H9 (cell line): ENCODE measurements around the gene S100A2. TPM values are rescaled to one million over a fixed set of nuclear protein-coding genes. Genes with fewer than 3 reads are reported as not detected.

Experiments used
- DNase-seq: peaks from one replicate; pipeline ENCODE4 v3.0.0-alpha.2; 2017
- H2AFZ ChIP-seq: one replicate; pipeline ENCODE4 v1.6.1; 2013; ENCODE audit warnings: mild to moderate bottlenecking, low read length, control low read depth, moderate library complexity
- H2AK5ac ChIP-seq: 2 replicates; pipeline ENCODE4 v1.6.1; 2013; ENCODE audit warnings: low read length, control low read depth, mixed read lengths; ENCODE audit not compliant: insufficient read length
- H2BK120ac ChIP-seq: one replicate; pipeline ENCODE4 v1.6.1; 2013; ENCODE audit warnings: low read depth, mild to moderate bottlenecking, low read length, control low read depth, inconsistent platforms; ENCODE audit not compliant: poor library complexity, severe bottlenecking
- H2BK12ac ChIP-seq: 2 replicates; pipeline ENCODE4 v1.6.1; 2013; ENCODE audit warnings: low read length, control low read depth, mixed read lengths, low read depth; ENCODE audit not compliant: insufficient read length
- H2BK15ac ChIP-seq: 2 replicates; pipeline ENCODE4 v1.6.1; 2013; ENCODE audit warnings: low read depth, low read length, control low read depth
- H2BK20ac ChIP-seq: one replicate; pipeline ENCODE4 v1.6.1; 2013; ENCODE audit warnings: low read depth, mild to moderate bottlenecking, low read length, control low read depth, inconsistent platforms; ENCODE audit not compliant: poor library complexity, severe bottlenecking
- H2BK5ac ChIP-seq: 2 replicates; pipeline ENCODE4 v1.6.1; 2013; ENCODE audit warnings: low read length, control low read depth, mixed read lengths; ENCODE audit not compliant: insufficient read length
- H3K14ac ChIP-seq: 2 replicates; pipeline ENCODE4 v1.6.1; 2013; ENCODE audit warnings: low read length, control low read depth; ENCODE audit not compliant: insufficient read depth
- H3K18ac ChIP-seq: 2 replicates; pipeline ENCODE4 v1.6.1; 2013; ENCODE audit warnings: low read depth, mild to moderate bottlenecking, mixed read lengths, low read length, control low read depth; ENCODE audit not compliant: insufficient read length
- H3K23ac ChIP-seq: 2 replicates; pipeline ENCODE4 v1.6.1; 2013; ENCODE audit warnings: low read length, control low read depth, mixed read lengths, low read depth; ENCODE audit not compliant: insufficient read length
- H3K23me2 ChIP-seq: 2 replicates; pipeline ENCODE4 v1.6.1; 2013; ENCODE audit warnings: low read depth, mild to moderate bottlenecking, mixed read lengths, low read length, control low read depth; ENCODE audit not compliant: insufficient read length, poor library complexity, severe bottlenecking
- H3K27ac ChIP-seq: 2 replicates; pipeline ENCODE4 v1.5.1; 2013; ENCODE audit warnings: low read length, control low read depth, mixed read lengths, low read depth; ENCODE audit not compliant: insufficient read length
- H3K27me3 ChIP-seq: 2 replicates; pipeline ENCODE4 v1.6.1; 2013; ENCODE audit warnings: low read length, control low read depth, inconsistent platforms; ENCODE audit not compliant: insufficient read depth
- H3K4ac ChIP-seq: 2 replicates; pipeline ENCODE4 v1.6.1; 2013; ENCODE audit warnings: low read depth, mild to moderate bottlenecking, control low read depth, inconsistent platforms, low read length, moderate library complexity
- H3K4me1 ChIP-seq: 2 replicates; pipeline ENCODE4 v1.6.1; 2013; ENCODE audit warnings: low read length, control low read depth, inconsistent platforms; ENCODE audit not compliant: insufficient read depth
- H3K4me2 ChIP-seq: 2 replicates; pipeline ENCODE4 v1.6.1; 2013; ENCODE audit warnings: low read length, control low read depth, mixed read lengths; ENCODE audit not compliant: insufficient read length, insufficient read depth
- H3K56ac ChIP-seq: 2 replicates; pipeline ENCODE4 v1.6.1; 2013; ENCODE audit warnings: low read depth, mild to moderate bottlenecking, mixed read lengths, low read length, control low read depth; ENCODE audit not compliant: insufficient read length
- H3K79me1 ChIP-seq: 2 replicates; pipeline ENCODE4 v1.6.1; 2013; ENCODE audit warnings: low read depth, mild to moderate bottlenecking, moderate library complexity, low read length, control low read depth, inconsistent platforms; ENCODE audit not compliant: insufficient read depth, poor library complexity, severe bottlenecking
- H3K79me2 ChIP-seq: 2 replicates; pipeline ENCODE4 v1.6.1; 2013; ENCODE audit warnings: low read length, control low read depth, inconsistent platforms; ENCODE audit not compliant: insufficient read depth
- H3K9ac ChIP-seq: 2 replicates; pipeline ENCODE4 v1.6.1; 2013; ENCODE audit warnings: low read length, control low read depth, mixed read lengths; ENCODE audit not compliant: insufficient read length; ENCODE audit errors: extremely low read depth
- H3K9me3 ChIP-seq: one replicate; pipeline ENCODE4 v1.6.1; 2013; ENCODE audit warnings: low read depth, low read length, inconsistent platforms; ENCODE audit not compliant: control insufficient read depth
- H3T11ph ChIP-seq: one replicate; pipeline ENCODE4 v1.6.1; 2013; ENCODE audit warnings: mild to moderate bottlenecking, low read length, control low read depth, inconsistent platforms
- H4K20me1 ChIP-seq: one replicate; pipeline ENCODE4 v1.6.1; 2013; ENCODE audit not compliant: control insufficient read depth, insufficient read length, insufficient read depth
- H4K5ac ChIP-seq: 2 replicates; pipeline ENCODE4 v1.6.1; 2013; ENCODE audit warnings: low read depth, mild to moderate bottlenecking, mixed read lengths, low read length, control low read depth; ENCODE audit not compliant: insufficient read length
- H4K8ac ChIP-seq: replicated peaks from 2 replicates; pipeline ENCODE4 v1.6.1; 2013; ENCODE audit warnings: low read length, control low read depth, mixed read lengths, low read depth; ENCODE audit not compliant: insufficient read length
- H4K91ac ChIP-seq: 2 replicates; pipeline ENCODE4 v1.6.1; 2013; ENCODE audit warnings: low read depth, mild to moderate bottlenecking, moderate library complexity, mixed read lengths, low read length, control low read depth; ENCODE audit not compliant: insufficient read length
- H3K27ac Mint-ChIP-seq, 3 experiments: 2 replicates in 2 of 3; 3 replicates in 1 of 3; pipeline ENCODE4 v1.8.0; 2020 to 2021; ENCODE audit warnings: mixed read lengths in 3 of 3, mild to moderate bottlenecking in 1 of 3, moderate library complexity in 1 of 3
- H3K27me3 Mint-ChIP-seq: 2 replicates; pipeline ENCODE4 v1.8.0; 2021; ENCODE audit warnings: low read depth, mild to moderate bottlenecking, moderate library complexity, mixed read lengths
- H3K36me3 Mint-ChIP-seq, 3 experiments: 2 replicates in 2 of 3; 3 replicates in 1 of 3; pipeline ENCODE4 v1.8.0; 2020 to 2021; ENCODE audit warnings: low read depth in 3 of 3, mixed read lengths in 3 of 3; ENCODE audit not compliant: insufficient read depth in 1 of 3
- H3K4me1 Mint-ChIP-seq, 2 experiments: 2 replicates each; pipeline ENCODE4 v1.8.0; 2020; ENCODE audit warnings: mixed read lengths in 2 of 2
- H3K4me3 Mint-ChIP-seq, 2 experiments: 2 replicates in 1 of 2; 3 replicates in 1 of 2; pipeline ENCODE4 v1.8.0; 2020 to 2021; ENCODE audit warnings: mild to moderate bottlenecking in 2 of 2, mixed read lengths in 2 of 2, moderate library complexity in 1 of 2
- H3K9me3 Mint-ChIP-seq, 2 experiments: 2 replicates in 1 of 2; 3 replicates in 1 of 2; pipeline ENCODE4 v1.8.0; 2020; ENCODE audit warnings: mild to moderate bottlenecking in 2 of 2, mixed read lengths in 2 of 2, moderate library complexity in 1 of 2
- WGBS: extraction: QIAGEN DNeasy Blood & Tissue Kit; methylation state at CpG from one replicate; pipeline ENCODE4 v1.1.7; 2013; ENCODE audit warnings: missing lambda C conversion rate, low lambda C conversion rate, mixed read lengths; ENCODE audit not compliant: insufficient read length; ENCODE audit errors: extremely low coverage; 5-methylcytosine and 5-hydroxymethylcytosine counted together
- total RNA-seq: library from RNA; stranded (reverse); gene quantifications from 2 replicates; pipeline ENCODE4 v1.2.1, GENCODE V29; 2021
- TF ChIP-seq, protein P1 (sequence below): fragments of 200-600 bp; sonication (generic); conservative IDR thresholded peaks from 3 replicates; pipeline ENCODE4 v1.8.0; 2021; ENCODE audit warnings: antibody characterized with exemption, mild to moderate bottlenecking

S100A2 gene
- total RNA-seq, 1 experiment from 2014 or later, result 0.57 TPM

GRCh38 chr1:153578936-153579335, 13.3 kb upstream of the S100A2 start:
- H2BK12ac ChIP-seq, result no peak overlapping the region
- no peak overlapping the region for H2BK5ac ChIP-seq
- H3K23me2 ChIP-seq, result no peaks in the 10 kb centered on the region
- H4K8ac ChIP-seq, result no peak overlapping the region
- H3K9me3 ChIP-seq, result no peaks in the 10 kb centered on the region
- DNase-seq, result no peak
- H3K4ac ChIP-seq, result no peak overlapping the region
- no peak overlapping the region for H4K5ac ChIP-seq
- H3K4me3 Mint-ChIP-seq, result no peak overlapping the region
- H3K9ac ChIP-seq, result no peak overlapping the region
- no peaks in the 10 kb centered on the region for H3K27me3 ChIP-seq
- no peak overlapping the region for H2AFZ ChIP-seq
- H3K23ac ChIP-seq, result no peak overlapping the region
- H3K27me3 Mint-ChIP-seq, result no peaks in the 10 kb centered on the region
- no peak overlapping the region for H3K4me2 ChIP-seq
- H3K27ac Mint-ChIP-seq, result no peak overlapping the region
- peaks cover 0 to 6% (median 0%) of the 10 kb centered on the region in 3 experiments; a peak in 2 of 7 replicates for H3K36me3 Mint-ChIP-seq
- H3K4me1 ChIP-seq, result no peaks in the 10 kb centered on the region
- peaks cover 10 to 11% of the 10 kb centered on the region in 2 experiments; a peak in 4 of 5 replicates for H3K9me3 Mint-ChIP-seq
- no peak overlapping the region for H2BK20ac ChIP-seq
- H3K4me1 Mint-ChIP-seq, result peaks cover 18 to 25% of the 10 kb centered on the region in 2 experiments
- H3K18ac ChIP-seq, result no peak overlapping the region
- TF ChIP-seq, protein P1, sequence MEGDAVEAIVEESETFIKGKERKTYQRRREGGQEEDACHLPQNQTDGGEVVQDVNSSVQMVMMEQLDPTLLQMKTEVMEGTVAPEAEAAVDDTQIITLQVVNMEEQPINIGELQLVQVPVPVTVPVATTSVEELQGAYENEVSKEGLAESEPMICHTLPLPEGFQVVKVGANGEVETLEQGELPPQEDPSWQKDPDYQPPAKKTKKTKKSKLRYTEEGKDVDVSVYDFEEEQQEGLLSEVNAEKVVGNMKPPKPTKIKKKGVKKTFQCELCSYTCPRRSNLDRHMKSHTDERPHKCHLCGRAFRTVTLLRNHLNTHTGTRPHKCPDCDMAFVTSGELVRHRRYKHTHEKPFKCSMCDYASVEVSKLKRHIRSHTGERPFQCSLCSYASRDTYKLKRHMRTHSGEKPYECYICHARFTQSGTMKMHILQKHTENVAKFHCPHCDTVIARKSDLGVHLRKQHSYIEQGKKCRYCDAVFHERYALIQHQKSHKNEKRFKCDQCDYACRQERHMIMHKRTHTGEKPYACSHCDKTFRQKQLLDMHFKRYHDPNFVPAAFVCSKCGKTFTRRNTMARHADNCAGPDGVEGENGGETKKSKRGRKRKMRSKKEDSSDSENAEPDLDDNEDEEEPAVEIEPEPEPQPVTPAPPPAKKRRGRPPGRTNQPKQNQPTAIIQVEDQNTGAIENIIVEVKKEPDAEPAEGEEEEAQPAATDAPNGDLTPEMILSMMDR, result no peak
- no peak overlapping the region for H3T11ph ChIP-seq
- no peak overlapping the region for H2BK15ac ChIP-seq
- H4K20me1 ChIP-seq, result no peaks in the 10 kb centered on the region
- no peak overlapping the region for H3K27ac ChIP-seq
- H2AK5ac ChIP-seq, result no peak overlapping the region
- no peaks in the 10 kb centered on the region for H3K79me1 ChIP-seq
- no CpG with 5 or more reads among the region's 3 CpGs for WGBS
- H3K14ac ChIP-seq, result no peak overlapping the region
- no peak overlapping the region for H3K56ac ChIP-seq
- H2BK120ac ChIP-seq, result no peak overlapping the region
- no peaks in the 10 kb centered on the region for H3K79me2 ChIP-seq
- no peak overlapping the region for H4K91ac ChIP-seq
